ENCODE data around the gene MYD88. TPM values are rescaled to one million over a fixed set of nuclear protein-coding genes. Genes with fewer than 3 reads are reported as not detected.

The MYD88 gene
- total and polyA plus RNA-seq, 9 of the 15 experiments (the other 6 are each of a cell fraction or from before 2014, with no cell fraction given) = 3.2 to 47.3 (median 27.6) TPM

DNA sequence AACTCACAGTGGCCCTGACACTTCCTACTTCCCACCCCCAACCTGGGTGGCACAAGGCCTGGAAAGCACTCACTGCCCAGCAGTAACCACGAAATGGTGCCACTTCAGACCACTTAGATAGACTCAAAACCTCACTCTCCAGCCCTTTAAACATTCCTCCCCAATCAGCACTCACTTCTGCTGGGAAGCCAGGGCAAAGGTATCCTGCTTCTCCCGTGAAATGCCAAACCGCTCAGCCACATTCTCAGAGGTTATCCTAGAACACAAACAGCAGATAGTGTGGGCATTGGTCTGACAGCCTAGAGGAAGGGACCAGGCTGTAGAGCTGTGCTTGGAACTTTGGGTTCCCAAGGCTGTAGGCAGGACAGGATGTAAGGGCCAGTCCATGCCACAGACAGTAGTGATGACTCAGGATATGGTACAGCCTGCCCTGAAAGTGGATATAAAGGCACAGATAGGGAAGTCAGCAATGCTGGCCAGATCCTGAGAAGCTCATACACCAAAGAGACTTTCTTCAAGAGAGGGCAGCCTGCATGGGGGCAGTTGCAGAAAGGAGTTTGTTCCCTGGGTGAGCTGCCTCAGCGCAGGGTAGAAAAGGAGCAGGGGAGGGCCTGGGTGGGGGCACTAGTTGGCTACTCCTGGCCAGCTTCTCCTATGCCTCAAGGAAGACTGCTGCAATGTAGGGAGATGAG, 10.7 kb upstream of the MYD88 start:
- BruUV-seq (replicated peaks) = no TSS peak
- Histone ChIP-seq H2AFZ (ENCODE audit: low read depth, low read length) (no peak overlapping the region), H3K9me3 (replicated peaks; ENCODE audit: control insufficient read depth, insufficient read depth, low read depth, low read length) (no peaks in the 10 kb centered on the region), H4K20me1 (replicated peaks; ENCODE audit: control insufficient read depth, insufficient read depth, low read length) (peaks cover 4% of the 10 kb centered on the region), H3K4me3 (no peak overlapping the region), H3K27ac (ENCODE audit: extremely low read depth, low read depth, low read length) (no peak overlapping the region), H3K4me2 (ENCODE audit: insufficient read depth, low read length) (no peak overlapping the region), H3K36me3 (ENCODE audit: control insufficient read depth, insufficient read depth, low read length) (peaks cover 96% of the 10 kb centered on the region), H3K9me1 (ENCODE audit: control insufficient read depth, insufficient read depth, low read length) (no peaks in the 10 kb centered on the region), H3K27me3 (ENCODE audit: control insufficient read depth in 2 of 2, insufficient read depth in 2 of 2, low read length in 2 of 2) (no peaks in the 10 kb centered on the region), H3K4me1 (replicated peaks in 1 of 2; ENCODE audit: control insufficient read depth in 2 of 2, insufficient read depth in 2 of 2, low read length in 2 of 2) (no peaks in the 10 kb centered on the region), H3K9ac (ENCODE audit: insufficient read depth in 1 of 2, low read depth in 2 of 2, low read length in 2 of 2) (no peak overlapping the region), H3K79me2 (ENCODE audit: control insufficient read depth, insufficient read depth, low read length) (no peaks in the 10 kb centered on the region)
- intact Hi-C loops (cut with micrococcal nuclease) (no loop called here), in situ Hi-C loops (cut with MboI) (no loop called here)
- DNase-seq (ENCODE audit: extremely low read depth in 1 of 4, low spot score in 3 of 4) (no peak), FAIRE-seq (no peak), ATAC-seq (no peak)
- ChIA-PET POLR2A (interaction anchor here (0.7 to 1.8 kb wide), 5 partner anchors 10 to 219 kb away, joined by 3 to 5 read pairs (median 3); partner anchors contain the start of genes ACAA1 and XYLB), CTCF (ENCODE audit: low intra/inter-chr PET ratio) (no interaction called here)
- TF ChIP-seq, protein P1, sequence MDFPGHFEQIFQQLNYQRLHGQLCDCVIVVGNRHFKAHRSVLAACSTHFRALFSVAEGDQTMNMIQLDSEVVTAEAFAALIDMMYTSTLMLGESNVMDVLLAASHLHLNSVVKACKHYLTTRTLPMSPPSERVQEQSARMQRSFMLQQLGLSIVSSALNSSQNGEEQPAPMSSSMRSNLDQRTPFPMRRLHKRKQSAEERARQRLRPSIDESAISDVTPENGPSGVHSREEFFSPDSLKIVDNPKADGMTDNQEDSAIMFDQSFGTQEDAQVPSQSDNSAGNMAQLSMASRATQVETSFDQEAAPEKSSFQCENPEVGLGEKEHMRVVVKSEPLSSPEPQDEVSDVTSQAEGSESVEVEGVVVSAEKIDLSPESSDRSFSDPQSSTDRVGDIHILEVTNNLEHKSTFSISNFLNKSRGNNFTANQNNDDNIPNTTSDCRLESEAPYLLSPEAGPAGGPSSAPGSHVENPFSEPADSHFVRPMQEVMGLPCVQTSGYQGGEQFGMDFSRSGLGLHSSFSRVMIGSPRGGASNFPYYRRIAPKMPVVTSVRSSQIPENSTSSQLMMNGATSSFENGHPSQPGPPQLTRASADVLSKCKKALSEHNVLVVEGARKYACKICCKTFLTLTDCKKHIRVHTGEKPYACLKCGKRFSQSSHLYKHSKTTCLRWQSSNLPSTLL (IDR thresholded peaks at IDR 0.05) = no peak
- TF ChIP-seq STAG1 (CRISPR knock-in tag; IDR thresholded peaks at IDR 0.05; ENCODE audit: borderline replicate concordance) (no peak), FOXA3 (CRISPR knock-in tag; conservative IDR thresholded peaks at IDR 0.05 in 1 of 2, IDR thresholded peaks at IDR 0.05 in 1 of 2) (no peak), ZNF586 (CRISPR knock-in tag; conservative IDR thresholded peaks at IDR 0.05) (no peak), CBX5 (IDR thresholded peaks at IDR 0.05; ENCODE audit: borderline replicate concordance, low read depth) (no peak), ETV6 (IDR thresholded peaks at IDR 0.05; ENCODE audit: borderline replicate concordance in 1 of 2, low read depth in 2 of 2, low read length in 1 of 2) (no peak), ETV6 (CRISPR knock-in tag; IDR thresholded peaks at IDR 0.05; ENCODE audit: borderline replicate concordance) (no peak), HEY1 (CRISPR knock-in tag; IDR thresholded peaks at IDR 0.05; ENCODE audit: borderline replicate concordance) (no peak), DPF2 (IDR thresholded peaks at IDR 0.05) (no peak), CEBPB (tag; IDR thresholded peaks at IDR 0.05) (no peak), ETV5 (CRISPR knock-in tag; IDR thresholded peaks at IDR 0.05; ENCODE audit: low read depth) (no peak), ESRRB (CRISPR knock-in tag; IDR thresholded peaks at IDR 0.05; ENCODE audit: borderline replicate concordance) (no peak), DMBX1 (CRISPR knock-in tag; IDR thresholded peaks at IDR 0.05; ENCODE audit: borderline replicate concordance) (no peak)
- 93% methylated on average over 4 of the region's 4 CpGs for whole genome bisulfite sequencing (ENCODE audit: insufficient coverage, low coverage, missing lambda C conversion rate)
